GM18907 (cell line): Measurements from ENCODE around the gene INSYN2B.
A peak's percentile ranks its signal among the peaks of the same experiment; 100 is the strongest.
"Not testable (repeated sequence)": the region's sequence is repeated elsewhere in the genome, so short reads cannot be mapped to it uniquely, and the experiment has no call there.

ENCODE experiments used
- ATAC-seq: cut with Tn5 transposase; IDR thresholded peaks from one replicate; pipeline ENCODE4 v1.9.1; 2021; ENCODE audit warnings: mild to moderate bottlenecking, moderate library complexity; ENCODE audit not compliant: unreplicated experiment

INSYN2B gene

GRCh38 chr5:169973056-169973455 is 7.2 kb downstream of the INSYN2B start:
- no peak for ATAC-seq

- ATAC-seq = no peak
These were observed 8.5 kb downstream of the INSYN2B start for GRCh38 chr5:169971780-169972179.

GRCh38 chr5:169970911-169971765 is 9.2 kb downstream of the INSYN2B start:
- ATAC-seq = no peak

GRCh38 chr5:169970339-169970738 is 10.0 kb downstream of the INSYN2B start:
- ATAC-seq = peak; percentile 72

- no peak for ATAC-seq
These were observed 16.0 kb downstream of the INSYN2B start for GRCh38 chr5:169964246-169964645.

- no peak for ATAC-seq
These were observed 19.6 kb downstream of the INSYN2B start for GRCh38 chr5:169960659-169961058.

GRCh38 chr5:169958278-169958677 is 22.0 kb downstream of the INSYN2B start:
- no peak for ATAC-seq

- ATAC-seq = no peak
These were observed 23.5 kb downstream of the INSYN2B start for GRCh38 chr5:169956756-169957155.

GRCh38 chr5:169956126-169956525 is 24.2 kb downstream of the INSYN2B start:
- ATAC-seq = no peak

- ATAC-seq = no peak
These were observed 25.5 kb downstream of the INSYN2B start for GRCh38 chr5:169954786-169955185.

- not testable (repeated sequence) for ATAC-seq
These were observed 27.1 kb downstream of the INSYN2B start for GRCh38 chr5:169953196-169953595.

- ATAC-seq = no peak
These were observed 30.0 kb downstream of the INSYN2B start for GRCh38 chr5:169950333-169950732.

- ATAC-seq = no peak
These were observed 33.5 kb downstream of the INSYN2B start for GRCh38 chr5:169946743-169947295.

GRCh38 chr5:169945831-169946261 is 34.4 kb downstream of the INSYN2B start:
- no peak for ATAC-seq

GRCh38 chr5:169944922-169945680 is 35.2 kb downstream of the INSYN2B start:
- peak; percentile 41 for ATAC-seq

GRCh38 chr5:169944115-169944514 is 36.2 kb downstream of the INSYN2B start:
- ATAC-seq = no peak

GRCh38 chr5:169943026-169943425 is 37.3 kb downstream of the INSYN2B start:
- ATAC-seq = no peak

GRCh38 chr5:169942181-169942580 is 38.1 kb downstream of the INSYN2B start:
- no peak for ATAC-seq

GRCh38 chr5:169941542-169941941 is 38.8 kb downstream of the INSYN2B start:
- ATAC-seq = no peak

GRCh38 chr5:169939731-169940130 is 40.6 kb downstream of the INSYN2B start:
- ATAC-seq = no peak

- ATAC-seq = no peak
These were observed 41.9 kb downstream of the INSYN2B start for GRCh38 chr5:169938439-169938838.

GRCh38 chr5:169935762-169936161 is 44.5 kb downstream of the INSYN2B start:
- ATAC-seq = no peak
